ENCODE data around the gene SRCAP. TPM values are rescaled to one million over a fixed set of nuclear protein-coding genes. Genes with fewer than 3 reads are reported as not detected.

The SRCAP gene
- polyA plus RNA-seq, 10 donors: 19.8 to 25.7 (median 23.4) TPM

DNA sequence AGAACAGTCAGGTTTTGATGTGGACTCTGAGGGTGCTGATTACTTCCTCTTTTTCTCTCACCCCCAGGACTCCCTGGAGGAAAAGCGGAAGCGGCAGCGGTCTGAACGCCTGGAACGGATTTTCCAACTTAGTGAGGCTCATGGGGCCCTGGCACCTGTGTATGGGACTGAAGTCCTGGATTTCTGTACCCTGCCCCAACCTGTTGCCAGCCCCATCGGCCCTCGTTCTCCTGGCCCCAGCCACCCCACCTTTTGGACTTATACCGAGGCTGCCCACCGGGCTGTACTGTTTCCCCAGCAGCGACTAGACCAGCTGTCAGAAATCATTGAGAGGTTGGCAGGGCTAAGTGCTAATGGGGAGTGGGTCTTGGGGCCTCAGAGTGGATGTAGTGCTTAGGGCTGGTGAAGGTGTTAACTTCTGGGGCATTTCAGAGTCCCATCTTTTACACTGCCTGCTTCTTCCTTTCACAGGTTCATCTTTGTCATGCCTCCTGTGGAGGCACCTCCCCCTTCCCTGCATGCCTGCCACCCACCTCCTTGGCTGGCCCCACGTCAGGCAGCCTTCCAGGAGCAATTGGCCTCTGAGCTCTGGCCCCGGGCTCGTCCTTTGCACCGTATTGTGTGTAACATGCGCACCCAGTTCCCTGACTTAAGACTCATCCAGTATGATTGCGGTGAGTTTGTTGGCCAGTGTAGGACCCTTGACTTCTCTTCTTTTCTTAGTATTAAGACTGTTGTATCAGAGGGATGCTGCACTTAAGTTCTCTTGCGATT, 30.1 kb downstream of the SRCAP start:
- DNase-seq: no peak

GRCh38 chr16:30731411-30731810, 32.4 kb downstream of the SRCAP start:
- no peak for DNase-seq

DNA sequence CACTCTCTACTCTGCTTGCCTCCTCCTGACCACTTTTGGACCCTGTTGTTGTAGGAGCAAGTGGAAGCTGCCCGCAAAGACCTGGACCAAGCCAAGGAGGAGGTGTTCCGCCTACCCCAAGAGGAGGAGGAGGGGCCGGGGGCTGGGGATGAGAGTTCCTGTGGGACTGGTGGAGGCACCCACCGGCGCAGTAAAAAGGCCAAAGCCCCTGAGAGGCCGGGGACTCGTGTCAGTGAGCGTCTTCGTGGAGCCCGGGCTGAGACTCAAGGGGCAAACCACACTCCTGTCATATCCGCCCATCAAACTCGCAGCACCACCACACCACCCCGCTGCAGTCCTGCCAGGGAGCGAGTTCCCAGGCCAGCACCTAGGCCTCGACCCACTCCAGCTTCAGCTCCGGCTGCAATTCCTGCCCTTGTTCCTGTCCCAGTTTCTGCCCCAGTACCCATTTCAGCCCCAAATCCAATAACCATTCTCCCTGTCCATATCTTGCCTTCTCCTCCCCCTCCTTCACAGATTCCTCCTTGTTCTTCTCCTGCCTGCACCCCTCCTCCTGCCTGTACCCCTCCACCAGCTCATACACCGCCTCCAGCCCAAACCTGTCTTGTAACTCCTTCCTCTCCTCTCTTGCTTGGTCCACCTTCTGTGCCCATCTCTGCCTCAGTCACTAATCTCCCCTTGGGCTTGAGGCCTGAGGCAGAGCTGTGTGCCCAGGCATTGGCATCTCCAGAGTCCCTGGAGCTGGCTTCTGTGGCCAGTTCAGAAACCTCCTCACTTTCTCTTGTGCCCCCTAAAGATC, 38.2 kb downstream of the SRCAP start:
- DNase-seq: no peak

- no peak for DNase-seq
Observed at GRCh38 chr16:30737794-30738648, 39.0 kb downstream of the SRCAP start.

GRCh38 chr16:30738984-30739951, 40.3 kb downstream of the SRCAP start:
- no peak for DNase-seq

DNA sequence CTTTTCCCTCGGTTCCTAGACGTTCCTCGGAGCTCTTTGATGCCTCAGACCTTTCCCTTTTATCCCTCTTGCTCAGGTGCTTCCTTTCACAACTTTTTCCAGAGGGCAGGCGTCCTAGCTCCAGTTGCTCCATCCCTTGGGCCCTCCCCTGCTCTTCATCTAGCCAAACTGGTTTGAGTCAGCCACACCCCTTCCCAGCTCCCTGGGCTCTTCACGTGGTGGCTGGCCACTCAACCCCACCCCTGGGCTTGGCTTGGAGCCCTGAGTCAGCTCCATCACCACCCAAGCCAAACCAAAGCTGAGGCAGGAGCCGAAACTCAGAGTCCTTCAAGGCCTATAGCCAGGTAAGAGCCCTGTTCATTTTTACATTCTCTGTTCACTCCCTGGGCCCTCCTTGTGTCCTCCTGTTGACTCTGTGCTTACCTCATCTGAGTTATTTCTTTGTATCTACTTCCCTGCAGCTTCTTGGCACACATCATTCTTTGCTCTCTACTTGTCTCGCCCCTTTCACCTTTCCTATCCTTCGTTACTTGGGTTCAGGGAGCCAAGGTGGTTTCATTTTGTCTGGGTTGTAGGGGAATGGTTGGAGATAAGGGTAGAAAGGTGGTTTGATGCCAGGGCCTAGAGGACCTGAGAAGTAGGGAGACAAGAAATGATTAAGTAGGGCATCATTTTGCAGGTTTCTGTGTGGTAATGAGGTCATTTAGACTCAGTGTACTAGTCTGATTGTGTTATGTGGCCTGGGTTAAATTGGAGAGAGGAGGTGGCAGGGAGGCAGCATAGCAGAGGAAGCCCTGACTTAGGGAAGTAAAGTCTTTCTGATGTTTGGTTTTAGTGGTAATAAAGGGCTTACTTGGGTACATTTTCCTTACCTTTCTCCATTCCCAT, 41.6 kb downstream of the SRCAP start:
- DNase-seq: peak in 1 of 3 donors; percentile 40

DNA sequence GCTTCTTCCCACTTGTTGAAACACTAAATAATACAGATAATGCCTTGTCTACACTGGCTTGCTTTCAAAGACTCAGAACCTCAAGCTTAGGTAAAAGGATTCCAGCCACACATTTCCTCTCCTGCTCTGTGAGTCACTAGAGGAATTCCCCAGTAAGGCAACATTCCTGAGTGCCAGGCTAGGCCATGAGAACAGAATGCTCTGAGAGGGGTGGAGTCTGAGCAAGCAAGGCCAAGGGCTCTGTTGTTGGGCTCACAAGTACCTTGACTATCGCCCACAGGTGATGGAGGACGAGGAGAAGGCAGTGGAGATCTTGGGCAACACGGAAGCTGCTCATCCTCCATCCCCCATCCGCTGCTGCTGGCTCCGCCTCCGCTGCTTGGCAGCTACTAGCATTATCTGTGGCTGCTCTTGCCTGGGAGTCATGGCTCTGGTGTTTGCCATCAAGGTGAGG, 42.5 kb downstream of the SRCAP start:
- DNase-seq: peak in 1 of 3 donors; percentile 47

DNA sequence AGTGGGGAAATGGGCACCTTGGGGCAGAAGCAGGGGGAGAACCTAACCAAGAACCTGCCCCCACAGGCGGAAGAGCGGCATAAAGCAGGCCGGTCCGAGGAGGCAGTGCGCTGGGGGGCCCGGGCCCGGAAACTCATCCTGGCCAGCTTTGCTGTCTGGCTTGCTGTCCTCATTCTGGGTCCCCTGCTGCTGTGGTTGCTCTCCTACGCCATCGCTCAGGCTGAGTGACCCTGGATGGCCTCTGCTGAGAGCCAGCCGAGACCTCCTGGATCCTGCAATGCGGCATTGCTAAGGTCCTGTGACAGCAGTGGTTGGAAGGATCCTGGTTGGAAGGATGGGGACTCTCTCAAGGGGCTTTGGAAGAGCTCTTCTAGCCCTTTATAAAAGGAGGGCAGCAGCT, 44.7 kb downstream of the SRCAP start:
- DNase-seq: peak in 2 of 3 donors; percentile 60 to 80

DNA sequence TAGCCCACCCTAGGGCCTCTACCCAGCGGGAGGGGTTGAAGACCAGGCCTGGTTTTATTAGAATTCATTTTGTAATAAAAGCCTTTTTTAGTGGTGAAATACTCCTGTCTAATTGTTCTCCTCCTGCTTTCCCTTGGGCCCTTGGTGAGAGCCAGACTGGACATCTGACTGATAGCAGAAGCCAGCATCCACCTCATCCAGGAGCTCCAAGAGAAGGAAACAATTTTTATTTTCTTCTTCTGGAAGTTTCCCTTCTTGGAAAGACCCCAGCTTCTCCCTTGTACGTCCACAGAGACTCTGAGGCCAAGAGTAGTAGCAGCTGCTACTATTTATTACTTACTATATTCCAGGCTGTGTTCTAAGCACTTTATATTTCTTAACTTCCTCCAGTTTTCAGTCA, 45.2 kb downstream of the SRCAP start:
- DNase-seq: peak; percentile 79 to 93 (median 81)

GRCh38 chr16:30745082-30745481, 46.1 kb downstream of the SRCAP start:
- no peak for DNase-seq

GRCh38 chr16:30746638-30747175, 47.7 kb downstream of the SRCAP start:
- DNase-seq: no peak

DNA sequence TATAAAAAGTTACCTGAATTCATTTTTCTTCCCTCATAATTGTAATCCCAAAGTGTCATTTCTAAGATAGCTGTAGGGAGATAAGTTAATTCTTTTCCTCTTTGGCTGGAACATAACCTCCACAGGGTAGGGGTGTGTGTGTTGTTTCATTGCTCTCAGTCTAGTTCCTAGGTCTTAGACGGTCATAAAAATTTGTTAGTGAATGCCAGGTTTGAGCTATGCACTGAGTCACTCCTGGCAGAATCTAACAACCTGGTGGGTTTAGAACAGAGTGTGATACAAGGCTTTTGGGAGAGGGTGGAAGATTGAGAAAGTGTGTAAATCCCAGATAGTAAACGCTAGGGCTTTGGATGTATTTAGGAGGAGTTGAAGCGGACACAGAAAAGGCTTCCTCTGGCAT, 48.4 kb downstream of the SRCAP start:
- DNase-seq: no peak

DNA sequence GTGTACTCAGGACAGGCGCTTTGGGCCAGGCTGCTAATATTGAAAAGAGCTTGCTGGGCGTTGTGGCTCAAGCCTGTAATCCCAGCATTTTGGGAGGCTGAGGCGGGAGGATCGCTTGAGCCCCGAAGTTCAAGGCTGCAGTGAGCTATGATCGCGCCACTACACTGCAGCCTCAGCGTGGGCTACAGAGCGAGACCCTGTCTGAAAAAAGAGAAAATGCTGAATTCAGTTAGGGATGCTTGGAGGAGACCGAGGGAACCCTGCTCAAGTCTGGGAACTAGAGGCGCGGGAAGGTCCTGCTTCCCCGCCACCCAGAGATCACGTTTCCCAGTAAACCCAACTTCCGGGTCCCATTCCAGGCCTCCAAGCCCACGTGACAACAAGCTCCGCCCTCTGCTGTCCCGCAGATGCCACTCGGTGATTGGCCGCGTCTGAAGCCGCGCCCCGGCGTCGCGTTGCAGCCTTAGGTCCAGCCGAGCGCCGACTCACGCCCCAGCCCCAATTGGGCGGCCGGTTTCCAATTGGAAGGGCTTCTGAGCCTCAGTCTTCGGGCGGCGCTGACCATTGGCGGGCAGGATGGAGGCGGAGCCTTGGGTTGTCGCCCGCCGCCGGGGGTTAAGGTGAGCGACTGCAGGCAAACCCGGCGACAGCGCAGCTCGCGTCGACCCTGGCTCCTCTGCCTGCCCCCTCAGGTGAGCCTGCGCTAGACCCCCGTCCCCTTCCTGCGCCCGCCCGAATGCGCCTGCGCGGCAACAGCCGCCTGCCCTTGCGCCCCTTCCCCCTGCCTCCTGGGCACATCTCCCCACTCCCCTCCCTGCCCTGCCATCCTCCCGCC, 49.0 kb downstream of the SRCAP start, which contains the start of gene PHKG2:
Gene PHKG2 (plus strand): TSS at position 627 of the 835 bp plus-strand sequence. CDS start 396 bp downstream, outside the sequence.
- DNase-seq: peak; percentile 99 to 100 (median 99)

GRCh38 chr16:30748634-30749445, 49.9 kb downstream of the SRCAP start:
- no peak for DNase-seq

DNA sequence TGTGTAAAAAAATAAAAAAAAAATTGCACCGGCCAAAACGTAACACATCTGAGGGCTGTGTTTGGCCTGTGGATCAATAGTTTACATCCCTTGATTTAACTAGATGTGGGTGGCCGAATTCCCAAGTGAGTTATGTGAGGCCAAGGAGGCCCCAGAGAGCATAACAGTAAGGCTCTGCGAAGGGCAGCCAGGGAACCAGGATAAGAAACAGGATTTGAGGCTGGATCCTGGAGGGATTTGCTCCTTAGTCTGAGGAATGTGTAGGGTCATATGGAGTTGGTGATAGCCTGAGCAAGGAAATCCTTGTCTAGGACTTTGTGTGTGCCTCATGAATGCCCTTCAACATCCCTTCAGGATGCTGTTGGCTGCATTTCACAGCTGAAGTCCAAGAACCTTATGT, 51.2 kb downstream of the SRCAP start:
- no peak for DNase-seq

- DNase-seq: no peak
Observed at GRCh38 chr16:30750876-30751465, 52.0 kb downstream of the SRCAP start.

- DNase-seq: no peak
Observed at GRCh38 chr16:30753596-30753995, 54.6 kb downstream of the SRCAP start.
